OCI-LY7 (cell line): ENCODE measurements around the gene SCN1A. TPM values are rescaled to one million over a fixed set of nuclear protein-coding genes. Genes with fewer than 3 reads are reported as not detected.
A peak's percentile ranks its signal among the peaks of the same experiment; 100 is the strongest.

Experiments used
- BruUV-seq: library from RNA; stranded (reverse); fragments of 400-500 nt; replicated peaks from 2 replicates; lab custom pipeline; 2021; lab: Mats Ljungman, UMichigan
- CTCF ChIA-PET: fragments of 300-600 bp; sonication (Branson Sonifier 250); formaldehyde crosslinking; loops from one replicate; lab custom pipeline; 2022; ENCODE audit warnings: antibody characterized with exemption; ENCODE audit not compliant: unreplicated experiment; lab: Charles Lee
- POLR2A ChIA-PET: fragments of 300-600 bp; sonication (Branson Sonifier 250); formaldehyde crosslinking; loops from one replicate; lab custom pipeline; 2022; ENCODE audit warnings: antibody characterized with exemption; lab: Charles Lee
- DNase-seq: peaks from one replicate; pipeline ENCODE4 v3.0.0-alpha.2; 2015; ENCODE audit warnings: low spot score
- H2AFZ ChIP-seq: fragments of 200-600 bp; sonication (generic), shearing (Covaris generic); 2 replicates; pipeline ENCODE4 v1.6.1; 2014; ENCODE audit warnings: mild to moderate bottlenecking, antibody characterized with exemption, low read length, moderate library complexity
- H3K27ac ChIP-seq: fragments of 200-600 bp; sonication (generic); 2 replicates; pipeline ENCODE4 v1.5.1; 2014; ENCODE audit warnings: mixed run types, low read depth, mild to moderate bottlenecking, moderate library complexity, low read length, inconsistent platforms; ENCODE audit not compliant: poor library complexity, severe bottlenecking
- H3K36me3 ChIP-seq: fragments of 200-600 bp; sonication (generic); 2 replicates; pipeline ENCODE4 v1.6.1; 2014; ENCODE audit warnings: mild to moderate bottlenecking, antibody characterized with exemption, low read length, moderate library complexity, mixed read lengths; ENCODE audit not compliant: insufficient read depth
- H3K4me1 ChIP-seq: fragments of 200-600 bp; sonication (generic); 2 replicates; pipeline ENCODE4 v1.5.1; 2014; ENCODE audit warnings: mild to moderate bottlenecking, low read length; ENCODE audit not compliant: insufficient read depth, poor library complexity, severe bottlenecking
- H3K4me2 ChIP-seq: fragments of 200-600 bp; sonication (generic); 2 replicates; pipeline ENCODE4 v1.6.1; 2014; ENCODE audit warnings: mild to moderate bottlenecking, low read length
- H3K4me3 ChIP-seq: fragments of 200-600 bp; sonication (generic); 2 replicates; pipeline ENCODE4 v1.5.1; 2014; ENCODE audit warnings: mild to moderate bottlenecking, low read depth, low read length; ENCODE audit not compliant: poor library complexity, severe bottlenecking
- H3K79me2 ChIP-seq: fragments of 200-600 bp; sonication (generic); 2 replicates; pipeline ENCODE4 v1.6.1; 2016; ENCODE audit warnings: low read depth, mild to moderate bottlenecking, low read length, moderate library complexity, mixed read lengths; ENCODE audit not compliant: insufficient read depth
- H3K9me2 ChIP-seq: fragments of 200-600 bp; sonication (generic); 2 replicates; pipeline ENCODE4 v1.6.1; 2016; ENCODE audit warnings: mild to moderate bottlenecking, low read length, mixed read lengths; ENCODE audit not compliant: insufficient read depth
- H3K9me3 ChIP-seq: fragments of 200-600 bp; sonication (generic); 2 replicates; pipeline ENCODE4 v1.6.1; 2014; ENCODE audit warnings: mild to moderate bottlenecking, mixed run types, low read length, mixed read lengths
- H4K20me1 ChIP-seq: fragments of 200-600 bp; sonication (generic); 2 replicates; pipeline ENCODE4 v1.6.1; 2014; ENCODE audit warnings: mild to moderate bottlenecking, antibody characterized with exemption, low read length, moderate library complexity, mixed read lengths; ENCODE audit not compliant: insufficient read depth
- EZH2phosphoT487 ChIP-seq: fragments of 200-600 bp; sonication (generic); IDR thresholded peaks from 2 replicates; pipeline ENCODE4 v1.6.1; 2018; ENCODE audit warnings: low read depth, borderline replicate concordance, mild to moderate bottlenecking, mixed run types, antibody characterized with exemption, low read length, moderate library complexity, mixed read lengths
- intact Hi-C: fragments of 100-400 bp; cut with micrococcal nuclease; formaldehyde crosslinking; loops from one replicate; pipeline ENCODE4 v1.10.0; 2022; ENCODE audit not compliant: unreplicated experiment
- total RNA-seq, 2 experiments: library from RNA; depleted of rRNA in 1 of 2; stranded (reverse); fragments of >200 nt in 1 of 2; shearing (Covaris generic) in 1 of 2; gene quantifications; 2 replicates each; pipeline ENCODE4 v1.2.3, GENCODE V29; 2014 to 2022
- TF ChIP-seq, protein P1 (sequence below): fragments of 200-600 bp; sonication (generic); conservative IDR thresholded peaks from 2 replicates; pipeline ENCODE4 v1.5.1; 2014; ENCODE audit warnings: mild to moderate bottlenecking, antibody characterized with exemption, low read length, moderate library complexity, mixed read lengths

SCN1A gene
- total RNA-seq, 2 experiments from 2014 or later = not detected

DNA sequence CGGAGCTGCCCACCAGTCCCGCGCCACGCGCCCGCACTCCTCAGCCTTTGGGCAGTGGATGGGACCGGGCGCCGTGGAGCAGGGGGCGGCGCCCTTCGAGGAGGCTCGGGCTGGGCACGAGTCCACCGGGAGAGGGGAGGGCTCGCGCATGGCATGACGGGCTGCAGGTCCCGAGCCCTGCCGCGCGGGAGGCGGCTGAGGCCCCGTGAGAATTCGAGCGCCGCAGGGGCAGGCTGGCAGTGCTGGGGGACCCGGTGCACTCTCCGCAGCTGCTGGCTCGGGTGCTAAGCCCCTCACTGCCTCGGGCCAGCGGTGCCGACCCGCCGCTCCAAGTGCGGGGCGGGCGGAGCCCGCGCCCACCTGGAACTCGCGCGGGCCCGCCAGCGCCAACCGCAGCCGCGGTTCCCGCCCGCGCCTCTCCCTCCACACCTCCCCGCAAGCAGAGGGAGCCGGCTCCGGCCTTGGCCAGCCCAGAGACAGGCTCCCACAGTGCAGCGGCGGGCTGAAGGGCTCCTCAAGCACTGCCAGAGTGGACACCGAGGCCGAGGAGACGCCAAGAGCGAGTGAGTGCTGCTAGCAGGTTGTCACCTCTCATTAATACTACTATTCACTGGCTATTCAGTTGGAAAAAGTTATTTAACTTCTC is 170.7 kb downstream of the SCN1A start:
- Histone ChIP-seq H2AFZ (no peak overlapping the region), H3K4me3 (no peak overlapping the region), H3K9me3 (no peaks in the 10 kb centered on the region), H3K4me1 (peaks cover 14% of the 10 kb centered on the region), H3K4me2 (no peak overlapping the region), H3K36me3 (no peaks in the 10 kb centered on the region), H3K79me2 (peaks cover 12% of the 10 kb centered on the region), H4K20me1 (no peaks in the 10 kb centered on the region), H3K9me2 (no peaks in the 10 kb centered on the region), H3K27ac (no peak overlapping the region)
- no peak for DNase-seq
- intact Hi-C loops = no loop called here
- BruUV-seq = no TSS peak
- ChIA-PET POLR2A (interaction anchor here (0.7 to 1.5 kb wide), 4 partner anchors 12 to 150 kb away, joined by 3 to 5 read pairs (median 4); no protein-coding TSS in a partner anchor), CTCF (no interaction called here)
- TF ChIP-seq EZH2phosphoT487 = no peak
- TF ChIP-seq, protein P1, sequence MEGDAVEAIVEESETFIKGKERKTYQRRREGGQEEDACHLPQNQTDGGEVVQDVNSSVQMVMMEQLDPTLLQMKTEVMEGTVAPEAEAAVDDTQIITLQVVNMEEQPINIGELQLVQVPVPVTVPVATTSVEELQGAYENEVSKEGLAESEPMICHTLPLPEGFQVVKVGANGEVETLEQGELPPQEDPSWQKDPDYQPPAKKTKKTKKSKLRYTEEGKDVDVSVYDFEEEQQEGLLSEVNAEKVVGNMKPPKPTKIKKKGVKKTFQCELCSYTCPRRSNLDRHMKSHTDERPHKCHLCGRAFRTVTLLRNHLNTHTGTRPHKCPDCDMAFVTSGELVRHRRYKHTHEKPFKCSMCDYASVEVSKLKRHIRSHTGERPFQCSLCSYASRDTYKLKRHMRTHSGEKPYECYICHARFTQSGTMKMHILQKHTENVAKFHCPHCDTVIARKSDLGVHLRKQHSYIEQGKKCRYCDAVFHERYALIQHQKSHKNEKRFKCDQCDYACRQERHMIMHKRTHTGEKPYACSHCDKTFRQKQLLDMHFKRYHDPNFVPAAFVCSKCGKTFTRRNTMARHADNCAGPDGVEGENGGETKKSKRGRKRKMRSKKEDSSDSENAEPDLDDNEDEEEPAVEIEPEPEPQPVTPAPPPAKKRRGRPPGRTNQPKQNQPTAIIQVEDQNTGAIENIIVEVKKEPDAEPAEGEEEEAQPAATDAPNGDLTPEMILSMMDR = no peak

DNA sequence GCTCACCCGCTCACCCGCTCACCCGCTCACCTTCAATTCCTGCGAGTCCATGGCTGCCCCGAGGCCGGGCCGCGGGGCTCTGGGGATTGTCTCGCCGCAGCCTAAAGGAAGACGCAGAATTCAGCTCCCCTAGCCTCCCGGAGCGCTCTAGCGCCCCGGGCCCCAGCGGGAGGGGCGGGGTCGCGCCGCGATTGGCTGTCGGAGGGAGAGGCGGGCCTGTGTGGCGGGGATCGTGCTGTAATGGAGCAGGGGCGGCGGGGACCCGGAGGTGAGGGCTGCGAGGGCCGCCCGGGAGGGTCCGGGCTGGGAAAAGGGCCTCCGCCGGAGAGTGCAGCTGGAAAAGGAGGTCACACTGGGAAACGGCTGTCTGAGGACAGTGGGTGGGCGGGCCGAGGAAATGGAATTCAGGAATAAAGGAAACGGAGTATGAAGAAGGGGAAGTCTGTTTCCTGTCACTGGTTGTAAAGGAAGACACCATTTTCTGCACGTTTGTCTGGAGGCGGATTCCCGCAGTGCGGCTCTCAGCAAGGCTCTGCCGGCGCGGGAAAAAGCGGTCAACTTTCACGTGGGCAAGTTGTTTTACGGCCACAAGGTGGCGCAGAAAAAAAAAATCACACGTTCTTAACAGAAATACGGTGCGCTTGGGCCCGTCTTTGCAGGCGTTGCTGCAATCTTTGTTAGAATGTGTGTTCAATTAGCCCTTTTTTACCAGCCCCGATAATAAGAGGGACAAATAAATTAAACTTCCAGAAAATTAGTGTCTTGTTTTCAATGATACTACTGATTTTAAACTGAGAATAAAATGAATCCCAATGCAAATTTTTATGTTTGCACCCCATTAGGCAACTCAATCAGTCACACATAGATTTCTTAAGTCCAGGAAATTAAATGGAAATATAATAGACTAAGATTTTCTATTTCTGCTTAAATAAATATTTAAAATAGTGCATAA is 173.9 kb downstream of the SCN1A start, which contains the start of gene TTC21B:
TTC21B (minus strand) TSS at position 122 of the 952 bp plus-strand sequence; CDS start at position 51, 71 bp downstream.
- DNase-seq = peak; percentile 95
- peaks cover 14% of the 10 kb centered on the region for H3K36me3 ChIP-seq
- TF ChIP-seq EZH2phosphoT487 = no peak
- TF ChIP-seq, protein P1 = peak; percentile 87
- peak within 1 kb of the TSS; percentile 88 for H2AFZ ChIP-seq
- no peaks in the 10 kb centered on the region for H4K20me1 ChIP-seq
- no peaks in the 10 kb centered on the region for H3K9me2 ChIP-seq
- H3K9me3 ChIP-seq = no peaks in the 10 kb centered on the region
- intact Hi-C loops = loop anchor here (1.0 to 5.0 kb wide), 3 partner anchors 77 to 174 kb away; partner anchors contain the start of gene SCN1A
- peak within 1 kb of the TSS; percentile 81 for H3K4me3 ChIP-seq
- H3K4me2 ChIP-seq = peak within 1 kb of the TSS; percentile 74
- peaks cover 32% of the 10 kb centered on the region for H3K79me2 ChIP-seq
- peak within 1 kb of the TSS; percentile 55 for H3K27ac ChIP-seq
- BruUV-seq = no TSS peak
- POLR2A ChIA-PET = interaction anchor here (0.6 to 1.5 kb wide), 10 partner anchors 9 to 1089 kb away, joined by 3 to 5 read pairs (median 3); no protein-coding TSS in a partner anchor
- CTCF ChIA-PET = interaction anchor here (1.5 kb wide), 1 partner anchor 11 kb away, joined by 3 read pairs; no protein-coding TSS in a partner anchor
- H3K4me1 ChIP-seq = peaks cover 23% of the 10 kb centered on the region
